Activated T-helper 2 cell treated with anti-CD3 and anti-CD28 coated beads, Interferon-gamma antibody, Interleukin-2, Interleukin-4, amounts not matched to agents 10 μg/mL and 5 μg/mL and 100 μg/mL, durations not matched to agents 14 hours and 24 hours and 36 hours (primary cell): Measurements from ENCODE around the gene RAB43. TPM values are rescaled to one million over a fixed set of nuclear protein-coding genes. Genes with fewer than 3 reads are reported as not detected.
"Not testable (repeated sequence)": the region's sequence is repeated elsewhere in the genome, so short reads cannot be mapped to it uniquely, and the experiment has no call there.

Source experiments
- DNase-seq: peaks from one replicate; pipeline ENCODE4 v3.0.0; 2021; ENCODE audit warnings: low spot score
- H3K27ac Mint-ChIP-seq: one replicate; pipeline ENCODE4 v1.8.0; 2021; ENCODE audit warnings: mixed read lengths
- H3K27me3 Mint-ChIP-seq: one replicate; pipeline ENCODE4 v1.8.0; 2021; ENCODE audit warnings: low read depth, mixed read lengths
- H3K36me3 Mint-ChIP-seq: one replicate; pipeline ENCODE4 v1.8.0; 2021; ENCODE audit warnings: low read depth, mixed read lengths
- H3K4me1 Mint-ChIP-seq: one replicate; pipeline ENCODE4 v1.8.0; 2021; ENCODE audit warnings: low read depth, mixed read lengths
- H3K4me3 Mint-ChIP-seq: one replicate; pipeline ENCODE4 v1.8.0; 2021; ENCODE audit warnings: low read depth, mild to moderate bottlenecking, moderate library complexity, mixed read lengths
- H3K9me3 Mint-ChIP-seq: one replicate; pipeline ENCODE4 v1.8.0; 2021; ENCODE audit warnings: mixed read lengths
- intact Hi-C: fragments of 100-400 bp; cut with micrococcal nuclease; formaldehyde crosslinking; loops from one replicate; pipeline ENCODE4 v1.15.1; 2023
- total RNA-seq: library from RNA; stranded (reverse); gene quantifications from 2 replicates; pipeline ENCODE4 v1.2.3, GENCODE V29; 2022

Gene RAB43
- total RNA-seq, 1 donor from 2014 or later = 30.7 TPM

GRCh38 chr3:129118745-129119144, 2.9 kb downstream of the RAB43 start:
- peak; percentile 49 for DNase-seq
- Mint-ChIP-seq H3K36me3 (peaks cover 57% of the 10 kb centered on the region), H3K27ac (peak overlapping the region; percentile 97), H3K27me3 (no peaks in the 10 kb centered on the region), H3K9me3 (no peaks in the 10 kb centered on the region), H3K4me1 (peaks cover 63% of the 10 kb centered on the region), H3K4me3 (peak overlapping the region; percentile 94)
- intact Hi-C loops = loop anchor here (2.0 to 10.0 kb wide), 6 partner anchors 51 to 394 kb away; partner anchors contain the start of genes ACAD9 and RAB7A

GRCh38 chr3:129117134-129117533, 4.5 kb downstream of the RAB43 start:
- Mint-ChIP-seq H3K36me3 (peaks cover 69% of the 10 kb centered on the region), H3K27ac (peak overlapping the region; percentile 97), H3K27me3 (no peaks in the 10 kb centered on the region), H3K4me1 (peaks cover 65% of the 10 kb centered on the region), H3K4me3 (peak overlapping the region; percentile 56), H3K9me3 (no peaks in the 10 kb centered on the region)
- DNase-seq = no peak
- intact Hi-C loops = loop anchor here (5.0 to 10.0 kb wide), 5 partner anchors 50 to 392 kb away; partner anchors contain the start of genes ACAD9 and RAB7A

- peaks cover 72% of the 10 kb centered on the region for H3K36me3 Mint-ChIP-seq
- no peak for DNase-seq
- no peaks in the 10 kb centered on the region for H3K27me3 Mint-ChIP-seq
- no peaks in the 10 kb centered on the region for H3K9me3 Mint-ChIP-seq
- peak overlapping the region; percentile 77 for H3K27ac Mint-ChIP-seq
- H3K4me1 Mint-ChIP-seq = peaks cover 65% of the 10 kb centered on the region
- intact Hi-C loops = loop anchor here (5.0 to 10.0 kb wide), 5 partner anchors 49 to 392 kb away; partner anchors contain the start of genes ACAD9 and RAB7A
- peak overlapping the region; percentile 69 for H3K4me3 Mint-ChIP-seq
These were observed 5.1 kb downstream of the RAB43 start for GRCh38 chr3:129116482-129116946.

GRCh38 chr3:129114455-129114854, 7.1 kb downstream of the RAB43 start:
- H3K36me3 Mint-ChIP-seq = peaks cover 77% of the 10 kb centered on the region
- intact Hi-C loops = loop anchor here (10.0 kb wide), 1 partner anchor 390 kb away; the partner anchor contains the start of gene RAB7A

GRCh38 chr3:129112308-129113052, 9.1 kb downstream of the RAB43 start:
- intact Hi-C loops = loop anchor here (10.0 kb wide), 1 partner anchor 388 kb away; the partner anchor contains the start of gene RAB7A
- no peak for DNase-seq
- Mint-ChIP-seq H3K27me3 (no peaks in the 10 kb centered on the region), H3K9me3 (no peaks in the 10 kb centered on the region), H3K4me3 (peak overlapping the region; percentile 4), H3K27ac (peak overlapping the region; percentile 89), H3K36me3 (peaks cover 73% of the 10 kb centered on the region), H3K4me1 (peaks cover 60% of the 10 kb centered on the region)

More at GRCh38 chr3:129114455-129114854, 7.1 kb downstream of the RAB43 start:
- Mint-ChIP-seq H3K27ac (peak overlapping the region; percentile 68), H3K27me3 (no peaks in the 10 kb centered on the region), H3K9me3 (no peaks in the 10 kb centered on the region), H3K4me1 (peaks cover 68% of the 10 kb centered on the region), H3K4me3 (no peak overlapping the region)
- DNase-seq = no peak

- intact Hi-C loops = loop anchor here (10.0 kb wide), 1 partner anchor 386 kb away; the partner anchor contains the start of gene RAB7A
- not testable (repeated sequence) for H3K27me3 Mint-ChIP-seq, DNase-seq, H3K4me3 Mint-ChIP-seq, H3K9me3 Mint-ChIP-seq
- peaks cover 71% of the 10 kb centered on the region for H3K36me3 Mint-ChIP-seq
- peak overlapping the region; percentile 53 for H3K27ac Mint-ChIP-seq
- peaks cover 48% of the 10 kb centered on the region for H3K4me1 Mint-ChIP-seq
These were observed 10.4 kb downstream of the RAB43 start for GRCh38 chr3:129111076-129111780.

- Mint-ChIP-seq H3K27ac (peak overlapping the region; percentile 36), H3K36me3 (peaks cover 55% of the 10 kb centered on the region), H3K4me1 (peaks cover 25% of the 10 kb centered on the region), H3K4me3 (no peak overlapping the region), H3K27me3 (no peaks in the 10 kb centered on the region), H3K9me3 (no peaks in the 10 kb centered on the region)
- intact Hi-C loops = no loop called here
- DNase-seq = no peak
These were observed 13.8 kb downstream of the RAB43 start for GRCh38 chr3:129107793-129108192.

- peaks cover 20% of the 10 kb centered on the region for H3K4me1 Mint-ChIP-seq
- H3K27ac Mint-ChIP-seq = no peak overlapping the region
- intact Hi-C loops = no loop called here
- H3K4me3 Mint-ChIP-seq = no peak overlapping the region
- H3K27me3 Mint-ChIP-seq = no peaks in the 10 kb centered on the region
- peaks cover 51% of the 10 kb centered on the region for H3K36me3 Mint-ChIP-seq
- DNase-seq = no peak
- no peaks in the 10 kb centered on the region for H3K9me3 Mint-ChIP-seq
These were observed 14.6 kb downstream of the RAB43 start for GRCh38 chr3:129106866-129107565.

GRCh38 chr3:129106320-129106719, 15.3 kb downstream of the RAB43 start:
- Mint-ChIP-seq H3K36me3 (peaks cover 47% of the 10 kb centered on the region), H3K4me3 (no peak overlapping the region), H3K9me3 (no peaks in the 10 kb centered on the region), H3K27me3 (no peaks in the 10 kb centered on the region), H3K27ac (peak overlapping the region; percentile 41), H3K4me1 (peaks cover 19% of the 10 kb centered on the region)
- intact Hi-C loops = no loop called here
- DNase-seq = no peak

GRCh38 chr3:129105862-129106261, 15.7 kb downstream of the RAB43 start:
- DNase-seq = no peak
- intact Hi-C loops = no loop called here
- no peaks in the 10 kb centered on the region for H3K27me3 Mint-ChIP-seq
- no peak overlapping the region for H3K4me3 Mint-ChIP-seq
- no peaks in the 10 kb centered on the region for H3K9me3 Mint-ChIP-seq
- H3K36me3 Mint-ChIP-seq = peaks cover 44% of the 10 kb centered on the region
- peaks cover 19% of the 10 kb centered on the region for H3K4me1 Mint-ChIP-seq
- no peak overlapping the region for H3K27ac Mint-ChIP-seq

- H3K36me3 Mint-ChIP-seq = peaks cover 40% of the 10 kb centered on the region
- intact Hi-C loops = no loop called here
- peak overlapping the region; percentile 14 for H3K27ac Mint-ChIP-seq
- H3K27me3 Mint-ChIP-seq = no peaks in the 10 kb centered on the region
- peaks cover 17% of the 10 kb centered on the region for H3K4me1 Mint-ChIP-seq
- DNase-seq = no peak
- no peak overlapping the region for H3K4me3 Mint-ChIP-seq
- no peaks in the 10 kb centered on the region for H3K9me3 Mint-ChIP-seq
These were observed 17.0 kb downstream of the RAB43 start for GRCh38 chr3:129104498-129105079.

GRCh38 chr3:129104051-129104450, 17.6 kb downstream of the RAB43 start:
- H3K27ac Mint-ChIP-seq = peak overlapping the region; percentile 14
- DNase-seq = no peak
- H3K36me3 Mint-ChIP-seq = peaks cover 45% of the 10 kb centered on the region
- no peak overlapping the region for H3K4me3 Mint-ChIP-seq
- intact Hi-C loops = no loop called here
- no peaks in the 10 kb centered on the region for H3K9me3 Mint-ChIP-seq
- H3K4me1 Mint-ChIP-seq = peaks cover 18% of the 10 kb centered on the region
- no peaks in the 10 kb centered on the region for H3K27me3 Mint-ChIP-seq
